ENCODE data around the gene EXT2.

DNA sequence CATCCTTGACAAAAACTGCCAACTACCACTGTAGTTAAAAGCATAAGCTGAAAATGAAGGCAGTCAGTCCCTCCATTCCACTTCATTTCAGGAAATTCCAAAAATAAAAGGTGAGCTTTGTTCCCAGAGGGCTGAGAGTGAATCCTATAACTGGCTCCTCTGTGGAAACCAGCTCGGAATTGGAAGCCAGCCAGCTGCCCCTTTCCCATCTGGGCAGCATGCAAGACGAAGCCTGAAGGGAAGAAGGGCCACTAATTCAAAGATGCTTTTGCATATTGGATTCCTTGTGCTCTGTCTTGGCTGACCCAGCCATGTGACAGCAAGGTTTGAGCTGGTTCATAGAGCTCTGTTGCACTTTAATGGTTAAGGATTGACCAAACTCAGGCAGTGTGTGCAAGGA, 131.0 kb downstream of the EXT2 start:
- TF ChIP-seq POLR2A (IDR thresholded peaks at IDR 0.05), result no peak
- TF ChIP-seq, protein P1, sequence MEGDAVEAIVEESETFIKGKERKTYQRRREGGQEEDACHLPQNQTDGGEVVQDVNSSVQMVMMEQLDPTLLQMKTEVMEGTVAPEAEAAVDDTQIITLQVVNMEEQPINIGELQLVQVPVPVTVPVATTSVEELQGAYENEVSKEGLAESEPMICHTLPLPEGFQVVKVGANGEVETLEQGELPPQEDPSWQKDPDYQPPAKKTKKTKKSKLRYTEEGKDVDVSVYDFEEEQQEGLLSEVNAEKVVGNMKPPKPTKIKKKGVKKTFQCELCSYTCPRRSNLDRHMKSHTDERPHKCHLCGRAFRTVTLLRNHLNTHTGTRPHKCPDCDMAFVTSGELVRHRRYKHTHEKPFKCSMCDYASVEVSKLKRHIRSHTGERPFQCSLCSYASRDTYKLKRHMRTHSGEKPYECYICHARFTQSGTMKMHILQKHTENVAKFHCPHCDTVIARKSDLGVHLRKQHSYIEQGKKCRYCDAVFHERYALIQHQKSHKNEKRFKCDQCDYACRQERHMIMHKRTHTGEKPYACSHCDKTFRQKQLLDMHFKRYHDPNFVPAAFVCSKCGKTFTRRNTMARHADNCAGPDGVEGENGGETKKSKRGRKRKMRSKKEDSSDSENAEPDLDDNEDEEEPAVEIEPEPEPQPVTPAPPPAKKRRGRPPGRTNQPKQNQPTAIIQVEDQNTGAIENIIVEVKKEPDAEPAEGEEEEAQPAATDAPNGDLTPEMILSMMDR (IDR thresholded peaks at IDR 0.05), result no peak

All from testis (tissue), 2 donors.